Anterior cingulate cortex (tissue), 58 donors: ENCODE measurements around the gene KLHL8.
A peak's percentile ranks its signal among the peaks of the same experiment; 100 is the strongest.

ENCODE experiments used
- DNase-seq, 58 donors: peaks; one replicate each; lab custom pipeline; 2025; lab: John Stamatoyannopoulos, UW

KLHL8 gene

GRCh38 chr4:87128006-87128705 lies 92.3 kb downstream of the KLHL8 start:
- DNase-seq, result no peak

GRCh38 chr4:87126056-87126455 lies 94.4 kb downstream of the KLHL8 start:
- DNase-seq, result no peak

GRCh38 chr4:87122252-87122651 lies 98.2 kb downstream of the KLHL8 start:
- peak in 1 of 58 donors; percentile 5 for DNase-seq

- DNase-seq, result no peak
These were observed 98.9 kb downstream of the KLHL8 start for GRCh38 chr4:87121341-87122065.

- DNase-seq, result peak in 19 of 58 donors; percentile 4 to 53 (median 18)
These were observed 99.8 kb downstream of the KLHL8 start for GRCh38 chr4:87120411-87121162.

GRCh38 chr4:87120010-87120409 lies 100.4 kb downstream of the KLHL8 start:
- no peak for DNase-seq

- DNase-seq, result no peak
These were observed 101.6 kb downstream of the KLHL8 start for GRCh38 chr4:87118826-87119225.

GRCh38 chr4:87118421-87118820 lies 102.0 kb downstream of the KLHL8 start:
- DNase-seq, result no peak

- DNase-seq, result peak in 7 of 58 donors; percentile 2 to 25 (median 8)
These were observed 102.7 kb downstream of the KLHL8 start for GRCh38 chr4:87117732-87118075.

- DNase-seq, result no peak
These were observed 103.2 kb downstream of the KLHL8 start for GRCh38 chr4:87117051-87117731.

- DNase-seq, result no peak
These were observed 104.2 kb downstream of the KLHL8 start for GRCh38 chr4:87116231-87116630.

GRCh38 chr4:87114245-87115062 lies 106.0 kb downstream of the KLHL8 start:
- DNase-seq, result no peak

- DNase-seq, result no peak
These were observed 108.4 kb downstream of the KLHL8 start for GRCh38 chr4:87112063-87112462.
